Fibroblast of skin of right biceps (primary cell): Measurements from ENCODE around the gene CDKN2A.

Source experiments
- DNase-seq: peaks from one replicate; pipeline ENCODE4 v3.0.0-alpha.2; 2013

CDKN2A gene

GRCh38 chr9:21935631-21936030, 58.6 kb downstream of the CDKN2A start:
- DNase-seq = no peak

GRCh38 chr9:21933865-21934264, 60.3 kb downstream of the CDKN2A start:
- peak; percentile 31 for DNase-seq

- no peak for DNase-seq
Measured at GRCh38 chr9:21933281-21933680, 60.9 kb downstream of the CDKN2A start.

- DNase-seq = no peak
Measured at GRCh38 chr9:21931428-21931827, 62.8 kb downstream of the CDKN2A start.

- no peak for DNase-seq
Measured at GRCh38 chr9:21927752-21928151, 66.4 kb downstream of the CDKN2A start.

- no peak for DNase-seq
Measured at GRCh38 chr9:21923694-21924093, 70.5 kb downstream of the CDKN2A start.

- DNase-seq = peak; percentile 74
Measured at GRCh38 chr9:21919377-21920362, 74.5 kb downstream of the CDKN2A start.
